Loucy (cell line): ENCODE data around the gene SLC5A11.

ENCODE experiments used
- H2AFZ ChIP-seq: fragments of 200-600 bp; sonication (generic); 2 replicates; pipeline ENCODE4 v1.6.0; 2016; ENCODE audit warnings: antibody characterized with exemption, mild to moderate bottlenecking, low read length, moderate library complexity
- H3F3A ChIP-seq: fragments of 200-600 bp; 2 replicates; pipeline ENCODE4 v1.6.0; 2016; ENCODE audit warnings: antibody characterized with exemption, low read depth, mild to moderate bottlenecking
- H3K27me3 ChIP-seq: fragments of 200-600 bp; sonication (generic); 2 replicates; pipeline ENCODE4 v1.6.1; 2014; ENCODE audit warnings: low read length, mild to moderate bottlenecking; ENCODE audit not compliant: insufficient read depth, poor library complexity, severe bottlenecking
- H3K36me3 ChIP-seq: fragments of 200-600 bp; sonication (generic); 2 replicates; pipeline ENCODE4 v1.6.1; 2016; ENCODE audit warnings: low read length; ENCODE audit not compliant: insufficient read depth
- H3K4me1 ChIP-seq: fragments of 200-600 bp; sonication (generic); 2 replicates; pipeline ENCODE4 v1.5.1; 2014; ENCODE audit warnings: low read length, mild to moderate bottlenecking; ENCODE audit not compliant: insufficient read depth, poor library complexity, severe bottlenecking
- H3K4me2 ChIP-seq: fragments of 200-600 bp; sonication (generic); 2 replicates; pipeline ENCODE4 v1.6.0; 2014; ENCODE audit warnings: antibody characterized with exemption, low read length, low read depth, mild to moderate bottlenecking; ENCODE audit not compliant: poor library complexity, severe bottlenecking
- H3K4me3 ChIP-seq: fragments of 200-600 bp; sonication (generic); 2 replicates; pipeline ENCODE4 v1.5.1; 2014; ENCODE audit warnings: low read length, mild to moderate bottlenecking, mixed read lengths; ENCODE audit not compliant: poor library complexity, severe bottlenecking
- H3K79me2 ChIP-seq: fragments of 200-600 bp; sonication (generic); 2 replicates; pipeline ENCODE4 v1.6.1; 2014; ENCODE audit warnings: low read length; ENCODE audit not compliant: insufficient read depth
- H3K9ac ChIP-seq: fragments of 200-600 bp; sonication (generic); 2 replicates; pipeline ENCODE4 v1.6.0; 2014; ENCODE audit warnings: mild to moderate bottlenecking, low read depth, low read length, moderate library complexity; ENCODE audit not compliant: poor library complexity, severe bottlenecking
- H3K9me2 ChIP-seq: fragments of 200-600 bp; sonication (generic); replicated peaks from 2 replicates; pipeline ENCODE4 v1.6.1; 2016; ENCODE audit warnings: low read depth, low read length, mixed read lengths
- H3K9me3 ChIP-seq: fragments of 200-600 bp; sonication (generic); 2 replicates; pipeline ENCODE4 v1.6.1; 2014; ENCODE audit warnings: mild to moderate bottlenecking, antibody characterized with exemption, low read length, low read depth; ENCODE audit not compliant: insufficient read depth
- H4K20me1 ChIP-seq: fragments of 200-600 bp; sonication (generic); 2 replicates; pipeline ENCODE4 v1.6.0; 2014; ENCODE audit warnings: antibody characterized with exemption, low read length, mild to moderate bottlenecking; ENCODE audit not compliant: insufficient read depth, poor library complexity, severe bottlenecking
- CTCF ChIP-seq: fragments of 200-600 bp; sonication (generic); conservative IDR thresholded peaks from 2 replicates; pipeline ENCODE4 v1.5.1; 2014; ENCODE audit warnings: mild to moderate bottlenecking, antibody characterized with exemption, low read length
- EZH2phosphoT487 ChIP-seq: fragments of 200-600 bp; IDR thresholded peaks from 2 replicates; pipeline ENCODE4 v1.6.1; 2018; ENCODE audit warnings: antibody characterized with exemption, mild to moderate bottlenecking, moderate library complexity, borderline replicate concordance

The SLC5A11 gene

GRCh38 chr16:24815021-24815420, 30.7 kb upstream of the SLC5A11 start:
- Histone ChIP-seq H3F3A (no peaks in the 10 kb centered on the region), H3K9me2 (no peaks in the 10 kb centered on the region), H3K4me2 (no peak overlapping the region), H3K9ac (no peak overlapping the region), H3K9me3 (no peaks in the 10 kb centered on the region), H3K27me3 (no peaks in the 10 kb centered on the region), H3K36me3 (peaks cover 91% of the 10 kb centered on the region; the same call in 1 of the 2 replicates), H3K4me3 (no peak overlapping the region), H4K20me1 (no peaks in the 10 kb centered on the region), H2AFZ (no peak overlapping the region), H3K4me1 (no peaks in the 10 kb centered on the region), H3K79me2 (no peaks in the 10 kb centered on the region)
- TF ChIP-seq EZH2phosphoT487 = no peak
- TF ChIP-seq CTCF = no peak

GRCh38 chr16:24816688-24817087, 29.1 kb upstream of the SLC5A11 start:
- Histone ChIP-seq H3F3A (no peaks in the 10 kb centered on the region), H3K36me3 (peaks cover 92% of the 10 kb centered on the region; the same call in 1 of the 2 replicates), H4K20me1 (no peaks in the 10 kb centered on the region), H2AFZ (no peak overlapping the region), H3K79me2 (no peaks in the 10 kb centered on the region), H3K9ac (no peak overlapping the region), H3K9me3 (no peaks in the 10 kb centered on the region), H3K27me3 (no peaks in the 10 kb centered on the region), H3K9me2 (no peaks in the 10 kb centered on the region), H3K4me1 (no peaks in the 10 kb centered on the region), H3K4me3 (no peak overlapping the region), H3K4me2 (no peak overlapping the region)
- no peak for TF ChIP-seq EZH2phosphoT487
- no peak for TF ChIP-seq CTCF

- no peaks in the 10 kb centered on the region for H3K27me3 ChIP-seq
- H2AFZ ChIP-seq = no peak overlapping the region
- H3K9me2 ChIP-seq = no peaks in the 10 kb centered on the region
- no peaks in the 10 kb centered on the region for H4K20me1 ChIP-seq
- no peak overlapping the region for H3K4me3 ChIP-seq
- TF ChIP-seq CTCF (no peak), EZH2phosphoT487 (no peak)
- H3K9ac ChIP-seq = no peak overlapping the region
- H3K9me3 ChIP-seq = no peaks in the 10 kb centered on the region
- H3K4me1 ChIP-seq = no peaks in the 10 kb centered on the region
- no peaks in the 10 kb centered on the region for H3F3A ChIP-seq
- H3K36me3 ChIP-seq = peaks cover 91% of the 10 kb centered on the region; the same call in 1 of the 2 replicates
- no peak overlapping the region for H3K4me2 ChIP-seq
- H3K79me2 ChIP-seq = no peaks in the 10 kb centered on the region
Measured at GRCh38 chr16:24819462-24820040, 26.2 kb upstream of the SLC5A11 start.
